Upper lobe of left lung (tissue), 6 donors: ENCODE results near the gene NCMAP. TPM values are rescaled to one million over a fixed set of nuclear protein-coding genes. Genes with fewer than 3 reads are reported as not detected.

Experiments used
- ATAC-seq, 2 donors: fragments of 200-7000 bp; cut with Tn5 transposase; one replicate each; pipeline ENCODE4 v1.9.1; 2022; ENCODE audit warnings: mild to moderate bottlenecking in 2 of 2, moderate library complexity in 2 of 2; ENCODE audit not compliant: low FRiP score in 2 of 2
- DNase-seq, 2 donors: peaks; one replicate each; pipeline ENCODE4 v3.0.0-alpha.2; 2019 to 2020
- H3K27ac ChIP-seq, 4 donors: fragments of 200-600 bp; sonication (generic); one replicate each; pipeline ENCODE4 v1.5.1; 2016 to 2019
- H3K27me3 ChIP-seq, 4 donors: fragments of 200-600 bp; sonication (generic); one replicate each; pipeline ENCODE4 v1.5.1; 2017 to 2019
- H3K36me3 ChIP-seq, 4 donors: fragments of 200-600 bp; sonication (generic); one replicate each; pipeline ENCODE4 v1.5.1; 2016 to 2019
- H3K4me1 ChIP-seq, 4 donors: fragments of 200-600 bp; sonication (generic); one replicate each; pipeline ENCODE4 v1.5.1; 2018 to 2019
- H3K4me3 ChIP-seq, 4 donors: fragments of 200-600 bp; sonication (generic); one replicate each; pipeline ENCODE4 v1.5.1; 2017 to 2019; ENCODE audit warnings: mild to moderate bottlenecking in 2 of 4, moderate library complexity in 1 of 4
- H3K9me3 ChIP-seq, 4 donors: fragments of 200-600 bp; sonication (generic); one replicate each; pipeline ENCODE4 v1.5.1; 2018 to 2019
- CTCF ChIP-seq, 6 experiments: fragments of 450-650 bp in 4 of 6; fragments of 200-600 bp in 2 of 6; sonication (generic) in 2 of 6; IDR thresholded peaks; one replicate each; pipeline ENCODE4 v1.5.1; 2016 to 2019; ENCODE audit warnings: antibody characterized with exemption in 6 of 6
- EP300 ChIP-seq, 4 donors: sonication (generic); formaldehyde crosslinking; IDR thresholded peaks; one replicate each; pipeline ENCODE4 v1.5.1; 2017; ENCODE audit warnings: antibody characterized with exemption in 4 of 4, control low read depth in 2 of 4
- POLR2A ChIP-seq, 4 donors: fragments of 450-650 bp; IDR thresholded peaks; one replicate each; pipeline ENCODE4 v1.5.1; 2016 to 2017; ENCODE audit warnings: antibody characterized with exemption in 4 of 4, mild to moderate bottlenecking in 2 of 4
- POLR2AphosphoS5 ChIP-seq, 2 donors: sonication (generic); formaldehyde crosslinking; IDR thresholded peaks; one replicate each; pipeline ENCODE4 v1.5.1; 2017; ENCODE audit warnings: antibody characterized with exemption in 2 of 2
- WGBS, 2 donors: methylation state at CpG; one replicate each; pipeline ENCODE4 v1.1.5; 2017 to 2018; 5-methylcytosine and 5-hydroxymethylcytosine counted together
- total RNA-seq, 6 donors: library from RNA; depleted of rRNA in 4 of 6; stranded (reverse); fragments of >200 nt in 4 of 6; gene quantifications; one replicate each; pipeline versions ENCODE4 v1.1.0 to v1.2.1, GENCODE V29; 2016 to 2021
- donor health status: DM: no; HTN: no; CAD: no; lungs with moderate emphysema.
- donor health status: DM: no; HTN: yes; CAD: no; lungs with severe emphysema.

Gene NCMAP
- total RNA-seq, 6 donors from 2014 or later: 3.3 to 12.8 (median 7.3) TPM

- Histone ChIP-seq H3K4me1 (no peaks in the 10 kb centered on the region), H3K27me3 (no peaks in the 10 kb centered on the region), H3K36me3 (no peaks in the 10 kb centered on the region), H3K27ac (no peak overlapping the region), H3K4me3 (no peak overlapping the region), H3K9me3 (no peaks in the 10 kb centered on the region)
- ATAC-seq: no peak
- 85 to 91% methylated on average over 5 of the region's 5 CpGs for WGBS, 2 donors
- no peak for DNase-seq
- TF ChIP-seq POLR2A (IDR thresholded peaks at IDR 0.05) (no peak), POLR2AphosphoS5 (IDR thresholded peaks at IDR 0.05) (no peak), EP300 (IDR thresholded peaks at IDR 0.05) (no peak), CTCF (IDR thresholded peaks at IDR 0.05) (no peak)
These were observed 65.2 kb downstream of the NCMAP start for GRCh38 chr1:24621121-24621520.

- 57 to 61% methylated on average over 4 of the region's 4 CpGs for WGBS, 2 donors
- Histone ChIP-seq H3K4me3 (no peak overlapping the region), H3K27ac (no peak overlapping the region), H3K27me3 (no peaks in the 10 kb centered on the region), H3K9me3 (no peaks in the 10 kb centered on the region), H3K4me1 (no peaks in the 10 kb centered on the region), H3K36me3 (no peaks in the 10 kb centered on the region)
- TF ChIP-seq CTCF (IDR thresholded peaks at IDR 0.05): no peak
- no peak for TF ChIP-seq EP300 (IDR thresholded peaks at IDR 0.05)
- TF ChIP-seq POLR2AphosphoS5 (IDR thresholded peaks at IDR 0.05): no peak
- TF ChIP-seq POLR2A (IDR thresholded peaks at IDR 0.05): no peak
- no peak for ATAC-seq
- DNase-seq: no peak
These were observed 66.3 kb downstream of the NCMAP start for GRCh38 chr1:24622218-24622617.

GRCh38 chr1:24632832-24633175 lies 76.9 kb downstream of the NCMAP start:
- ATAC-seq (no peak), DNase-seq (no peak)
- WGBS, 2 donors: 95 to 100% methylated on average over 1 of the region's 1 CpG
- no peak overlapping the region for H3K27ac ChIP-seq
- H3K4me1 ChIP-seq: peaks cover 0 to 6% (median 0%) of the 10 kb centered on the region in 4 donors
- no peaks in the 10 kb centered on the region for H3K27me3 ChIP-seq
- no peaks in the 10 kb centered on the region for H3K9me3 ChIP-seq
- TF ChIP-seq POLR2A (IDR thresholded peaks at IDR 0.05): no peak
- TF ChIP-seq CTCF (IDR thresholded peaks at IDR 0.05): no peak
- no peak for TF ChIP-seq EP300 (IDR thresholded peaks at IDR 0.05)
- no peak for TF ChIP-seq POLR2AphosphoS5 (IDR thresholded peaks at IDR 0.05)
- H3K36me3 ChIP-seq: no peaks in the 10 kb centered on the region
- no peak overlapping the region for H3K4me3 ChIP-seq

- H3K27ac ChIP-seq: no peak overlapping the region
- H3K36me3 ChIP-seq: no peaks in the 10 kb centered on the region
- H3K4me1 ChIP-seq: peaks cover 0 to 6% (median 0%) of the 10 kb centered on the region in 4 donors
- H3K27me3 ChIP-seq: no peaks in the 10 kb centered on the region
- TF ChIP-seq POLR2A (IDR thresholded peaks at IDR 0.05): no peak
- TF ChIP-seq CTCF (IDR thresholded peaks at IDR 0.05): peak in 4 of 6 experiments; percentile 31 to 55 (median 50)
- no peak overlapping the region for H3K4me3 ChIP-seq
- DNase-seq (no peak), ATAC-seq (peak in 1 of 2 donors; percentile 76)
- WGBS, 2 donors: 19 to 20% methylated on average over 4 of the region's 4 CpGs
- H3K9me3 ChIP-seq: no peaks in the 10 kb centered on the region
These were observed 79.4 kb downstream of the NCMAP start for GRCh38 chr1:24635195-24635843.

GRCh38 chr1:24636661-24637357 lies 80.9 kb downstream of the NCMAP start:
- no peak overlapping the region for H3K27ac ChIP-seq
- ATAC-seq (no peak), DNase-seq (no peak)
- no peak for TF ChIP-seq POLR2AphosphoS5 (IDR thresholded peaks at IDR 0.05)
- no peak for TF ChIP-seq CTCF (IDR thresholded peaks at IDR 0.05)
- TF ChIP-seq POLR2A (IDR thresholded peaks at IDR 0.05): no peak
- no peak for TF ChIP-seq EP300 (IDR thresholded peaks at IDR 0.05)
- H3K9me3 ChIP-seq: no peaks in the 10 kb centered on the region
- H3K4me3 ChIP-seq: no peak overlapping the region
- H3K4me1 ChIP-seq: peaks cover 5 to 20% (median 5%) of the 10 kb centered on the region in 4 donors
- no peaks in the 10 kb centered on the region for H3K27me3 ChIP-seq
- H3K36me3 ChIP-seq: no peaks in the 10 kb centered on the region
- WGBS, 2 donors: 60 to 64% methylated on average over 3 of the region's 3 CpGs
